GM15510 (cell line): ENCODE data around the gene NAALADL2.

Experiments used
- POLR2A ChIP-seq: IDR thresholded peaks from 3 replicates; pipeline ENCODE4 v1.6.1; 2011; ENCODE audit warnings: borderline replicate concordance; ENCODE audit not compliant: insufficient read length; ENCODE audit errors: extremely low read depth

The NAALADL2 gene

DNA sequence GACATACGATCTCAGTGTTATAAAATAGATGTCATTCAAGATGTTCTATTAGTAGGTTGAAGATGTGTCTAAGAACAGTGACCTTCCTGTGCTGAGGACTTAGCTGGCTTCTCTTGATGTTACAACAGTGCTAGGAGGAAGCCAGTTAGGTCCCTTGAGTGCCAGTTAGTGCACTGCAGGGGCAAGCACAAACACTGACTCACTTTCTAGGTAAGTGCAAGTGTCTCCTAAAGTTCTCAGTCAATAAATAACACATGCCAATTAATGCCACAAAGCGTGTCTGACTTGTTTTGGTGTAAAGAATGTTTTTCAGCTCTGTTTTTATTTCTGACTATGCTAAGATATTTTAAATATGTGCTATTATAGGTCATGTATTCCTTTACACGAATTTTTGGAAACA lies 211.8 kb downstream of the NAALADL2 start:
- TF ChIP-seq POLR2A = no peak

DNA sequence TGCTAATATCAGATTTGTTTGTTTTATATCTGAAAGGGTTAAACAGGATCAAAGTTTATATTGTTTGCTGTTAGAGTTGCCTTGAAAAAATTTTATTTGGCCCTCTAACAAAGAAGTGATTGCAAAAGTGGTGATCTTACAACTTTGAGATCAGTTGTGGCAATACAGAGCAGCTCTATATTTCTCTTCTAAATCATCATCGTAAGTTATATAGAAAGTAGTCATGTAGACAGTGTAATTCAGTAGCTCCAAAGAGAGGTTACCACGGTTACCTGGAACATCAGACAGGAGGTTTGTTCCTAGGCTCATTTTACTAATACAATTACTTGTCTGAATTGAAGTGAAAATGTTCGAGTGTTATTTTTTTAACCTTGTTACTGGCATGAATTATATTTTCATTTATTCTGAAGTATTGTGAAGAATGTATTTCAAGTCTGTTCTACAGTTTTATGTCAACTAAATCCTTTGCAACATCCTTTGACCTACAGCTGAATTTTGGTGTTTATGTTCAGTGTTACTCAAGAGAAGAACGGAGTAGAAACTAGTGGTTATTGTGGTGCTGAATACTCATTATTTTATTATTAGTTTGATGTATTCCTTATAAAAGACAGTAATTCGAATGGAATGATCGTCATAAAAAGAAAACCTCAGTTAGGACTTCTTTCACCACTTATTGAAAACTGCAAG lies 214.2 kb downstream of the NAALADL2 start:
- TF ChIP-seq POLR2A = no peak

DNA sequence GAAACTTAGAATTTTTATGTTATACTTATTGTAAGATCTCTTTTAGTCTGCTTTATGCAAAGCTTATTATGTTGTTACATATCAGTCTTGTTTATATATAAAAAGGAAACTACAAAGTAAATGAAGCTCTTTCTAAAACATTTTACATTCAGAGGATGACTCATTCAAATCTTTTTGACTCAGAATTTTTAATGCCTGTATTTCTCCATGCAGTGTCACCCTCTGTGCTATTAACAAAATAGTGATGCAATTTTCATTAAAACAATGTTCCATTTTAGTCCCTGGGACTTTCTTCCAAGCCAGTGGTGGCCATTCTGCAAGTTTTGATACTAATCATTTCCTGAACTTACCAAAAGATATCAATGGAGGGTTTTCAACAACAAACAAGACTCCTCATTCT lies 216.1 kb downstream of the NAALADL2 start:
- no peak for TF ChIP-seq POLR2A

- TF ChIP-seq POLR2A = no peak
These were observed 218.1 kb downstream of the NAALADL2 start for GRCh38 chr3:175077216-175077615.

DNA sequence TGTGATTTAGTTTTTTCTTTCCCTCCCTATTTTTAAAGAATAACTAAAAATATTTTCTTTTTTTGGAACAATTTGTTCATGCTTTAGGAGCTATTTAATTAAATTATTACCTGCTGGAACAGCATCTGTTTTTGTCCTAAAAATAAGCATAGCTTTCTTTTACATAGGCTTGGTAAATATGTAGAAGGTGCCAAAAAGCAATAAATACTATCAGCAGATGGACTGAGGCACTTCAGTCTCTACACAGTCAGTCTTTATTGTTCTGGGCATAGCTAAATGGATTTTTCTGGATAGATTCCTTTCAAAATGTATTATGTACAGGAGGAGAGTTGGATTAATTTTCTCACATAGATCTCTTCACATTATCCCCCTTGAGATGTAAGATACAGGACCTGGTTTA lies 223.5 kb downstream of the NAALADL2 start:
- TF ChIP-seq POLR2A = no peak

GRCh38 chr3:175088766-175089380 lies 229.7 kb downstream of the NAALADL2 start:
- no peak for TF ChIP-seq POLR2A

- TF ChIP-seq POLR2A = no peak
These were observed 232.4 kb downstream of the NAALADL2 start for GRCh38 chr3:175091426-175092114.

DNA sequence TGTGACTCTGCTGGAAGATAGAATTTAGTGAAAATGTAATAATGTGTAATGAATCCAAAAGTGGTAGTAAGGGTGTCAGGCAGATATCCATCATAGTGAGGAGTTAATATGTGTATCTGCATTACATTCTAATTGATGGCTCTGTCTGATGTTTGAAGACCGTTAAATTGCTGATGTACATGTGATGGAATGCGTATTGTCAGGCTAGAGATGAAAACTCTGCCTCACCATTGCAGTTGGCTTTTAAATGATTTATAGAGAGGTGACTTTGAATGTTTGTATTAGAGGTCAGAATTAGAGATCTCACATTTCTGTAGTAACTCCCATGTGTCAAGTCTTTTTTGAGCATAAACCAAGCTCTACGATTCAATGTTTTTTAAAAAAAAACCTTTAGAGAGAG lies 234.6 kb downstream of the NAALADL2 start:
- TF ChIP-seq POLR2A = no peak

GRCh38 chr3:175094344-175094743 lies 235.2 kb downstream of the NAALADL2 start:
- no peak for TF ChIP-seq POLR2A

DNA sequence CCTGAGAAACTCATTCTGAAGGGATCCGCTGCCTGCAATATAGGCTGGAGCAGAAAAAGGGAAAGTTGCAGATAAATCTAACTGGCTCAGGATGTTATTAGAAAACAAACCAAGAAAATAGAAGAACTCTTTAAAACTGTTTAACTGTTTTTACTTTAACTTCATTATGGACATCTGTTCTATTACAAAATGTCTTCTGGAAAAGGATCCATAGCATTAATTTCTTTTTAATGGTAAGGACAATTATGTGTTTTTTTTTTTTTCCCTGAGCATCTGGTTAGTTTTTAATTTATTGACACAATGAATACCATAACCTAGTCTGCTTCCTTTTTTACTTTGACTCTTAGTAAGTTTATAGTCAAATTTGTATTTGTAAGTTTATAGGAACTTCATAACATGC lies 239.5 kb downstream of the NAALADL2 start:
- TF ChIP-seq POLR2A = no peak

- TF ChIP-seq POLR2A = no peak
These were observed 243.0 kb downstream of the NAALADL2 start for GRCh38 chr3:175102161-175102560.

DNA sequence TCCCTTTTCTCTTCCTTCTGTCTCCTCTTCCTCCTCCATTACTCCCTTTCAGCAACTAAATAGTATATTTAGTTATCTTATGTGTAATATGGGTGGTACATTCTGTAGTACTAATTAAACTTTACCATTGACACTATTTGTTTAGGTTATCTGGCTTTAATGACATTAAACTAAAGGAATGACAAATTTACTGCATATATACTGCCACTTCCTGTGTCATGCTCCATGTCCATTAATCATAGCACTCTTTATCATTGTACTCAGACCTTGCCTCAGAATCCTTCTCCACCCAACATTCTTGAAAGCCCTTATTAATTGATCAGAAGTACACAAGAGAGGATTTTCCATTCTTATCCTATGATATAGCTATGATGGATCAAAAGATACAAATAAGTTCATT lies 244.2 kb downstream of the NAALADL2 start:
- no peak for TF ChIP-seq POLR2A

GRCh38 chr3:175105066-175105465 lies 245.9 kb downstream of the NAALADL2 start:
- no peak for TF ChIP-seq POLR2A

GRCh38 chr3:175107231-175107630 lies 248.1 kb downstream of the NAALADL2 start:
- TF ChIP-seq POLR2A = no peak

DNA sequence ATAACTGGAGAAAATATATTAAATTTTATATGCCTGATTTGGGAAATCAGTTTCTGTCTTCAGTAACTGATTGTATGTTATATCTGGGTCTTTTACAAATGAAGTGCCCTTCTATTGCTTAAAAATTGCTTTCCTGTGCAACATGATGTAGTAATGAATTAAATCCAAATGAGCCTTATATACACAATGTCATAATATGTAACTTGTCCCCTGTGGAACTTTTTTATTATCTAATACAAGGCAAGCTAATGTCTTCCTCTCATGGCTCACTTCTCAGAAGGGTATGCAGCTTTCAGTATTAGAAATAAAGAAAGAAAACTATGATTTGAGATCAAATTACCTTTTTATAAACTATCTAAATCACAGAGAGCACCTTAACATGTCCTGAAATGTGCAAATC lies 248.9 kb downstream of the NAALADL2 start:
- TF ChIP-seq POLR2A = no peak
